Jurkat, Clone E6-1 (cell line): ENCODE data around the gene CACNA1C.

Experiments used
- DNase-seq: peaks from one replicate; pipeline ENCODE4 v3.0.0-alpha.2; 2011; ENCODE audit warnings: low read depth, low spot score
- H3K4me3 ChIP-seq: 2 replicates; pipeline ENCODE4 v1.5.1; 2011; ENCODE audit warnings: mild to moderate bottlenecking, low read length, control low read depth, moderate library complexity

The CACNA1C gene

DNA sequence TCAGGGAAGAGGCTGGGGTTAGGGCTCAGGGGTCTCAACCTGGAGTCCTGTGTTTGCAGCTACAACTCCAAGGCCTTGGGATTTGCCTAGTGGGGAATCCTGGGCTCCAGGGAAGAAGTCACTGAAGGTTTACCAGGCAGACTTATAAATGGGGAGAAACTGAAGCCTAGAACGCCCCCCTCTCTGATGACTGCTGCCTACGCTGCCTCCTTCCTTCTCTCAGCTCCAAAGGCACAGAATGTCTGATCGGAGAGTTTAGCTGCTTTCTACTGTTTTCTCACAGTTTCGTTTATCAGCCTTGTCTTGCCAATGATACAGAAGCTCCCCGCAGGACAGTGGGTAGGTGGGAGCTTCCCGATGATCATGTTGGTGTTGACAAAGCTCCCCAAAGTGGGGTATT is 101.7 kb downstream of the CACNA1C start:
- no peak for DNase-seq
- H3K4me3 ChIP-seq: no peak overlapping the region

DNA sequence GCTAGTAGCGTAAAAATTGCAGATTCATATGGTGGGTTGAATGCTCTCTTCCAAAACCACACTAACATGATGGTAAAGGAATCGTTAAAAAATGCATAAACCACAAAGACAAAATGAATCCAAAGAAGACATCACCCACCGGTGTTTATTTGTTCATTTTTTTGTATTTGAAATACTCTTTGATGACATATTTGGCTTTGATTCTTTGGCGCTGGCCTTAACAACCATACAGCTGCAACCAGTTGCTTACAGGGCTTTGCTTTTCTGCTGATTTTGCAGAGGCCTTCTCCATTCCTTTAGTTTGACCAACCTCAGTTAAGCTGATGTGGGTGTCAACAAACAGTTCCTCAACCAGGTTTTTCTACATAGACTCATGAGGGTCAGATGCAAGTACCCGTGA is 103.5 kb downstream of the CACNA1C start:
- H3K4me3 ChIP-seq: no peak overlapping the region
- no peak for DNase-seq

DNA sequence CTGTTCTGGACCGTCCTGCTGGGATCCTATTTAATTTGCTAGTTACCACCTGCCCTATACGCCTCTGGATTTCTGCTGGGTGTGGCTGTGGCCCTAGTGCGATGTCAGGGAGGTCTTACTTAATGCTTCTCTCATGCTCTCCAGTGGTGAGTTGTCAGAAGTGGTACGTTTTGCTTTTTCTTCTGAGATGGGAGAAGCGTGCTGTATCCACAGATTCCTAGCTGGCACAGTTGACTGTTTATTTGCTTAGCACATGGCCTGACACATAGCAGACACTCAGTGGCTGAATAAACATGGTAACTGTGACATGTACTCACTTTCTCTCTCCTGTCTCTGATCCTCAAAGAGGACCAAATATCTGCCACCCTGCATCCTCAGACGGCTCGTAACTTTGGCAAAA is 107.3 kb downstream of the CACNA1C start:
- H3K4me3 ChIP-seq: no peak overlapping the region
- no peak for DNase-seq

DNA sequence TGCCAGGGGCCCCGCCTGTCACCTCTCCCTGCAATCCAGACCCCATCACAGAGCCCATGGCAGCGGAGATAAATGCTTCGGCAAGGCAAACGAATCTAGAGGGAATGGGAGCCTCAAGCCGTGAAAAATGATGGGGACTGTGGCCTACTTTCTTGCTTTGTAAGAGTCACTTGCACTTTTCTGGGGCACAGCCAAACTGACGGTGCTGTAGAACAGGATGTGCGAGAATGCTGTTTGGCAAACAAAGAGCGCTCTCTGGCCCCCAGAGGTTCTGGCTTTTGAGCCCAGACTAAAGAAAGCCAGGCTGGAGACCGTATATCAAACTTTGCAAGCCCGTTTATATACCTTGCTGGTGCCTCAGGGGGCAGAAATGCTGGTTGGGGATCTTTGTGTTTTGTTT is 108.7 kb downstream of the CACNA1C start:
- H3K4me3 ChIP-seq: no peak overlapping the region
- no peak for DNase-seq

DNA sequence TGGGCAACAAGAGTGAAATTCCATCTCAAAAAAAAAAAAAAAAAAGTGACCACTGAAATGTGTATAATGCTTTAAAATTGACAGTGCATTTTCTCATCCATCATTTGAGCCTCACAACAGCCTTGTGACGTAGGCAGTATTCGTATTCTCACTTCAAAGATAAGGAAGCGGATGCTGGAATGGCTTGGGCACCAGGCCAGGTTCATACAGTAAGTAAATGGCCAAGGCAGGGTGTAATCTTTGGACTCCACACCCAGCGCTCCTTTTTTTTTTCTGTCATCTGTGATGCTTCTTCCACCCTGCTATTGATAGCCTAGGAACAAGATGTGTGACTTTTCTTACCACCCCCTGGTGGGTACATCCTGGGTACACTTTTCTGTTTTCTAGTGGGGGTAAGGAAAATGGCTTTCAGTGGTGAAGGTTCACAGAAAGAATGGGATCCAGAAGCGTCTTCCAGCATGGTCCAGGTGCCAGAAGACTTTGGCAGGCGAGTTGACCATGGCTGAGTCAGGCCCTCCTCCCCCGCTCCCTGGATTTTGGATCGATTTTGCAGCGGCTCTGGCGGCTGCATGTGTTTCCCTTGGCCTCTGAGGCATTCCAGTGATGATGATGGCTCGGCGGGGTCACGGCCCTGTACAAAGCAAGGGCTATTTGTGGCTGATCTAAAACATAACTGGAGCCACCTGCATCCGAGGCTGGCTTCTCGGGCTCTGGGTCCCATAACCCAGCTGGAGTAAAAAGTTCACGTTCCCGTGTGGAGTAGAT is 110.6 kb downstream of the CACNA1C start:
- no peak for DNase-seq
- no peak overlapping the region for H3K4me3 ChIP-seq

DNA sequence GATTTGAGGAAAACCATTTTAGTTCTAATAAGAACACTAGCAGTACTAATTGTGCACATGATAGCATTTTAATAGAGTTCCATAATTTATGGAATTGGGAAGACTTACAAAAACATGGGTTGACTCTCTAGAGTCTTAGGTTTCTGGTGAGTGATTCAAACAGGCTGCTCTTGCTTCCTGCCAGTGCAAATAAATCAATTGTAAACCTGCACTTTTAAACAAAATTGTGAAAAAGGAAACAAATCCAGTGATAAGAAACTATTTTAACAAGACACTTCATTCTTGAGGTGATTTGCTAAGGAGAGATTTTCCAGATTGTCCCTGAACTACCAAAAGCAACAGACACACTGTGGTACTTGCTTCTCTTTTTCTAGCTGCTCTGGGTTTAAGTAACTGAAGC is 112.2 kb downstream of the CACNA1C start:
- no peak overlapping the region for H3K4me3 ChIP-seq
- no peak for DNase-seq

DNA sequence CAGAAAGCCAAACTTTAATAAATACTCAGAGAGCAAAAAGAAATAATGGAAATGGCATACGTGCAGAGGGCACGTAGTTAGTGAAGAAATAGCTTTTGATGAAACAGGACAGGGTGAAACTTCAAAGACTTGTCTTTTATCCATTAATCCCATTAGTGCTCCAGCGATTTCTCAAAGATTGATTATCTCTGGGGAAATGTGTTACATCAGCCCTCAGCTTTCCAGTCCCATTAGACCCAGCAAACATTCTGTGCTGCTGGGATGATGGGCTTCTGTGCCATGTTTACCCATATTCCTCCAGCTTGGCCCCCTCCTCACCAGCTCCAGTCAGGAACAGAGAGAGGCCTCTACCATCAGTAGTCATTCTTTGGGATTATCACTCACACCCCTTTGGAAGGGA is 113.1 kb downstream of the CACNA1C start:
- no peak for DNase-seq
- H3K4me3 ChIP-seq: no peak overlapping the region

DNA sequence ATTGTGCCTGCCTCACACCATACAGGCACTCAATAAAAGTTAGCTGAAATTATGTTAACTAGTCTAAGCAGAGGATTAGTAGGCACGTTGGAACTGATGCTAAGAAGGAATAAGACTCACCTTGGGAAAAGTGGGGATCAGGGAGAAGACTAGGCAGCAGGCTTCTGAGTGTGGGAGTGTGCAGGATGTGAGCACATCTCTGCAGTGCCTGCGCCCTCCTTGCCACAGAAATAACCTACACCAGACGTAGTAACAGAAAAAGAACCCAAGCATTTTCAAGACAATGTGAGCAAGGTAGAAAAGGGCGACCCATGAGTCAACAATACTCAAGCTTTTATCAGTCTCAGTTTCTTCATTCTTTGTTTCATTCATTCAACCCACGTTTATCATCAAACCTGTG is 113.9 kb downstream of the CACNA1C start:
- DNase-seq: no peak
- H3K4me3 ChIP-seq: no peak overlapping the region

DNA sequence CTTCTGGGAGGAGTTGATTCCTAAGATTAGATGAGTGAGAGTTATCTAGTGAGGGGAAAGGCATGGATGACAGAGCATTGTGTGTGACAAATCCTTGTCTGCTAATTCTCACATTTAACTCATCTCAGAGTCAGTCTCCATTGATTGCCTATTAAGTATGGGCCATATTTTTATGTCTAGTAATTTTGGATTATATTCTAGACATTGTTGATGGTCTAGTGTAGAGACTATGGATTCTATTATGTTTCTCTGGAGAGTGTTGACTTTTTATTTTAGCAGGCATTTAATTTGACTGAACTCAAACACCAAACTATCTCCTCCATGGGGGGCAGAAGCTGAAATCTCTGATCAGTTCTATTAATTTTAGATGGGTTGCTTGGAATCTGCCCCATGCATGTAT is 114.4 kb downstream of the CACNA1C start:
- DNase-seq: no peak
- H3K4me3 ChIP-seq: no peak overlapping the region

DNA sequence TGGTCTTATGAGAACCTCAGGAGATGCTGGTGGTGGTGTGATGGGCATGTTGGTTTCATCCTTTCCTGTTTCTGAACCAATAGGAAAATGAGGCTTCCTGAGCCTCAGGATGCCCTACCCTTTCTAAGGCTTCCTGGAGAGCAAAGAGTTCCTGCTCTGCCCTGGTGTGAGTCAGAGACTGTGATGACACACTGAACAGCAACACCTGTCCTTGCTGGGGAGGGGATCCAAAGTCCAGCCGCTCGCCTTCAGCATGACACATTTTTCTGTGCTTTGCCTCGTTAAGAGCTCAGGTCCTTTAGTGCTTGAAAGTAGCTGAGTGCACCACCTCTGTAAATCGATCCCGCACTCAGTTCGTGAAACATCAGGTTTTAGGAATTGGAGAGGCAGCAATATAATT is 116.0 kb downstream of the CACNA1C start:
- DNase-seq: no peak
- no peak overlapping the region for H3K4me3 ChIP-seq

DNA sequence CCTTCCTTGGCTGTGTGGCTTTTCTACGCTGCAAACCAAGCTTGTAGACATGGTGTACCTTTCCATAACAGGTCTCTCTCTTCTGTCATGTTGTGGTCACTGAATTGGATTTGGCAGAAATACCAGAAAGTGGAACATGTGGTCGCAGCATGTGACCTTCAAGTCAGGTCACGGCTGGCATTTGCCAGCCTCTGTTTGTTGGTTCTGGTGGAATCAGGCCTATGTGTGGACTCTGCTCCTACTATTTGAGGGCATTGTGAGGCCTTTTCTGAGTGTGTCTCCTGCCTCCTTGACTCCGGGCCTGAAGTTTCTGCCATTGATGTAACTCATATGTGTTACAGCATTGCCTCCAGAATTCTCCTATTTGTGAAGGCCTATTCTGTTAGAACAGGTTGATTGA is 116.7 kb downstream of the CACNA1C start:
- DNase-seq: no peak

DNA sequence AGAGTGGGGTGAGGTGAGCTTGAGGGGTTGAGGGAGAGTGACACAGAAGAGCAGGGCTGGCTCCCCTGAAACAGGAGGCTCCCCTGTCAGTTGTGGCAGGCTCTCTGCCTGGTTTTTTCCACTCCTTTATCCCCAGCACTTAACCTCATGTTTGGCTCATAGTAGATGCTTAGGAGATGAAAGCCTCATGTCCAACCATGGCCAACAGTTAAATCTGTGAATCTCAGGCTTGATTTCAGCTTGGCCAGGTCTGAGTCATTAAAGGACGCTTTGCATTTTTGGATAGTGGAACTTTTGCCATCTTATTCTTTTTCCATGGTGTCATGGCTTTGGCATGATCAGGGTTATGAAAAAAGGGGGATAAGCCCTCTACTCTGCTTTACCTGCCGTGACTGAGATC is 117.2 kb downstream of the CACNA1C start:
- no peak overlapping the region for H3K4me3 ChIP-seq
- no peak for DNase-seq

More for the DNA sequence above, 116.7 kb downstream of the CACNA1C start:
- no peak overlapping the region for H3K4me3 ChIP-seq

DNA sequence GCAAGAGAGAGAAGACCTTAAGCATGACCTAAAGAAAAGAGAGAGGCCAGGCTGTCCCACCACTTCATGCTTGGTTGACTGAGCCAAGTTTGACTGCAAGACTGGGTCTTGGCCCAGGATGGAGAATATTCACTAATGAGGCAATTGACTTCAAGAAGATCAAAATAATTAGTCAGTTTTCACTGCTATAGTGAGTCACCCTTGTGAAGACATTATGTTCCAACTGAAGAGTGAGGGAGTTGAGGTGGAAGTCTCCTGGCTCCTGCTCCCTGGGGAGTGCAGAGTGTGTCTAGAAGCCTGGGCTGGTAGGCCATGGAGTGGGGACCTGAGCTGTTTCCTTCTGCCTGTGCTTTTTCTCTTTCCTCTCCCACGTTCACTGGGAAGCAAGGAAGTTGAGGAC is 117.6 kb downstream of the CACNA1C start:
- no peak overlapping the region for H3K4me3 ChIP-seq
- no peak for DNase-seq

DNA sequence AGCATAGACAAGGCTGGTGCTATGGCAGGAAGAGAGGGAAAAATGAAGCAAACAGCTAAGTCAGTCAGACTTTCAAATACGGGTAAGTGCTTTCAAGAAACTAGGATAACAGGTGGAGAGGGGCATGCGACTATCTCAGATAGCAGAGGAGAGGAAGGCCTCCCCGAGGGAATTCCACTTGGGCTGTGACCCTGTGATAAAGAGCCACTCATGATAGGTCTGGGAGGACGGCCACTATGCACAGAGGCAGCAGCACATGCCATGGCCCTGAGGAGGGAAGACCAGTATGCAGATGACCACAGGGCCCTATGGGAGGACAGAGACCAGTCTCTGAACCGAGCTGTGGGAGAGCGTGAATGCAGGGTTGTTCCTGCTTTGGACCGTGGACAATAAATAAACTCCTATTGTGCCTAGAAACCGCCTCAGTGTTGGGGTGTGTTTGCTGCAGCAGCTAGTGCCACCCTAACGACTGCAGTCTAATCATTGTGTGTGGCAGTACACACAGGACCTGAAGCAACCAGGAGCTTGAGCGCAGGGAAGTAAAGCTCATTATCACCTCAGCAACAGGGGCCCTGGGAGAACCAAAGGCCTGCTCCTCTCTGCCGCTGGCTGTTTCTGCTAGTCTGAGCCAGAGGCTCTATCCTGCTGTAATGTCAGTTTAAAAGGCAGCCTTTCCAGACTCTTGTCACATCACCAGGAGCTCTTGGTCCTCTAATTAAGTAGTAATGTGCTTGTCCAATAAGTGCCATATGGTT is 119.1 kb downstream of the CACNA1C start:
- no peak for DNase-seq
- H3K4me3 ChIP-seq: no peak overlapping the region

DNA sequence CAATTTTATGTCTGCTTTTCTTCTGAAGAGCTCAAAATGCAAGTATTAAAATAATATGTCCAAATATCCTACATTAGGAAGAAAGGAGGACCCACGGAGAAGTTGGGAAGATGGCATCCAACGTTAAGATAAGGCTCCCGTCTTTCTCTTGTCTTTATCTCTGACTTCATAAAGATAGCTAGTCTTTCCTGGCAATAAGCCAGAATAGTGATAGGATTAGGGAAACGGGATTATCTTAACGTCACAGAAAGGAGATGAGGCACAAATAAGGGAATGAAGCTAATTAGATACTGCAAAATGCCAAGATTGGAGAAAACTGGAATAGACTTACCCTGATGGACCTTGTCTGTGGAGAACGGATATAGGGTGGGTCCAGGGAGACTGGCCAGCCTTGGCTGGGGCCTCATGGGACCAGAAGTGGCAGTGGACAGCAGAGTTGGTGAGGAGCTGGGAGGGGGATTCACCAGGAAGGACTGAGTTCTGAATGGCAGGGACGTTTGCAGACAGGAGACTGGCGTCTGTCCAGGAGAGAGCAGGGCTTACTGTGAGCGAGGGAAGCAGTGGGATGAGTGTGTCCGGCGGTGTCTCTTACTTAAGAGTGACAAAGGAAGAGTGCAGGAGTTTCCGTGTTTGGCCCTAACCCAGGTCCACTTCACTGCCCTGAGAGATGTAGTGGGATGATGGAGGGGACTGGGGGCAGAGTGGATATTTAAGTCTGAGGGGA is 119.9 kb downstream of the CACNA1C start:
- no peak for DNase-seq
- H3K4me3 ChIP-seq: no peak overlapping the region

DNA sequence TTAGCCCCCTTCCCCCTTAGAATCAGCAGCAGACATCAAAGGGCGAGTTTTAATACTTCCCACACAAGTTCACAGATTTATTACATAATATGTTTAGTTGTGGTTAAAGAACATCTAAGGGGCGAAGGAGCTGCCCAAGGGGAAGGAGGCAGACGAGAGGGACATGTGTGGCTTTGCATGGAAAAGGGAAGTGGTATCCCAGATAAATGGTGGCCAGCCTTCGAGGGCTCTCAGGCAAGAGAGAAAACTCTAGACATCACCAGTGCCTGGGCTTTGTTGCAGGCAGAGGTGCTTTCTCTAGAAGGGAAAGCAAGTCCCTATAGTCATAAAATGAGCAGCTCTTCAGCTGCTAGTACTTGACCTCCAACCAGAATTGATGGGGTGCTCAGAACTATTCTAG is 121.2 kb downstream of the CACNA1C start:
- H3K4me3 ChIP-seq: no peak overlapping the region
- DNase-seq: no peak

DNA sequence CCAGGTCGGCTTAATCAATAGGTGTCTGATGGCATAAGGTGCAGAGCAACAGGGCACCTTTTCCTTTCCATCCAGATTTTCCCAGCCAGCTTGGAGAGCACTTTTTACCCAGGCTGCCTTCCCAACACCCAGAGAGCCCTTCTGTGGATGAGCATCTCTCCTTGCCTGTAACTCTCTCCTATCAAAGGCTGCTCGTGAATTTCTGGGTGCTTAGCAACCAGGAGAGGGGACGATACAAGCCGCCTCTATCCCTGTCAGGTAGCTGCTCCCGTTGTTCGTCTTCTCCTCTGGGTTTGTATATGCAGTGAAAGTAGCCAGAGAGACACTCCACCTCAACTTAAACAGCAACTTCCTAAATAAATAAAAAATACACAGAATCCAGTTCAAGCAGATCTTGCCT is 124.2 kb downstream of the CACNA1C start:
- H3K4me3 ChIP-seq: no peak overlapping the region
- DNase-seq: no peak

DNA sequence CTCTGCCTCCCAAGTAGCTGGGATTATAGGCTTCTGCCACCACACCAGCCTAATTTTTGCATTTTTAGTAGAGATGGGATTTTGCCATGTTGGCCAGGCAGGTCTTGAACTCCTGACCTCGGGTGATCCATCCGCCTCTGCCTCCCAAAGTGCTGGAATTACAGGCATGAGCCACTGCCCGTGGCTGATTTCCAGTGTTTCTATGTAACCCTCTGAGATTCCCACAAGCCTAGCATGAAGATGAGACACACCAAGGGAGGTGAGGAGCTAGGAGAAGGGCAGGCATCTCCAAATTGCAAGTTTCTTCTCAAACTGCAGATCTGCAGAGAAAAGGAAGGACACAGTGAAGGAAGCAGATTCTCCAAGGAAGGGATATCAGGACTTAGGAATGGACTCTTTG is 125.0 kb downstream of the CACNA1C start:
- no peak overlapping the region for H3K4me3 ChIP-seq
- no peak for DNase-seq

DNA sequence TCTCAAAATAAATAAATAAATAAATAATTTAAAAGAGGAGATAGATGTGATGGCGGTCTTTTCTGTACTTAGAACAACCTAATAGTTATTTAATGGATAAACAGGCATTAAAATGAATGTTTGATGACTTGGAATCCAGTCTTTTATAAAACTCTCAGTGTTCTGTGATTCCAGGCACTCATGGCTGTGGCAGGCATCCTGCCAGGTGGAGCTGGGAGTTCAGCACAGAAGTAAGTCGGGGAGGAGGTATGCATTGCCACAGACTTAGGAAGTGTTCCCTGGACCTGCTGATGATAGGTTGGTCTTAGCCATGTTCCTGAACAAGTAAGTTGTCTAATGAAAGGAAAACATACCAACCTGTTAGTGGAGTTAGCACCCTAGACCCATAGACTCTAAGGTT is 126.3 kb downstream of the CACNA1C start:
- H3K4me3 ChIP-seq: no peak overlapping the region
- no peak for DNase-seq
